Sigmoid colon (tissue), 7 donors: Measurements from ENCODE around the gene HUS1B. TPM values are rescaled to one million over a fixed set of nuclear protein-coding genes. Genes with fewer than 3 reads are reported as not detected.
A peak's percentile ranks its signal among the peaks of the same experiment; 100 is the strongest.

Source experiments
- DNase-seq: peaks from one replicate; pipeline ENCODE4 v3.0.0-alpha.2; 2019
- H3K27ac ChIP-seq, 4 donors: fragments of 200-600 bp; sonication (generic); one replicate each; pipeline ENCODE4 v1.5.1; 2016 to 2019; ENCODE audit warnings: mild to moderate bottlenecking in 1 of 4
- H3K27me3 ChIP-seq, 3 donors: fragments of 200-600 bp; sonication (generic); one replicate each; pipeline ENCODE4 v1.5.1; 2019; ENCODE audit warnings: mild to moderate bottlenecking in 1 of 3
- H3K36me3 ChIP-seq, 4 donors: fragments of 200-600 bp; sonication (generic); one replicate each; pipeline ENCODE4 v1.5.1; 2016 to 2019
- H3K4me1 ChIP-seq, 4 donors: fragments of 200-600 bp; sonication (generic); one replicate each; pipeline ENCODE4 v1.5.1; 2017 to 2019
- H3K4me3 ChIP-seq, 4 donors: fragments of 200-600 bp; sonication (generic); one replicate each; pipeline ENCODE4 v1.5.1; 2017 to 2019; ENCODE audit warnings: mild to moderate bottlenecking in 2 of 4, moderate library complexity in 1 of 4
- H3K9me3 ChIP-seq, 4 donors: fragments of 200-600 bp in 3 of 4; sonication (generic) in 3 of 4; one replicate each; pipeline versions ENCODE4 v1.5.1 to v1.6.1; 2013 to 2019
- EP300 ChIP-seq, 4 donors: sonication (generic); formaldehyde crosslinking; IDR thresholded peaks; one replicate each; pipeline ENCODE4 v1.6.1; 2017; ENCODE audit warnings: antibody characterized with exemption in 4 of 4
- POLR2A ChIP-seq, 2 donors: fragments of 450-650 bp; IDR thresholded peaks; one replicate each; pipeline ENCODE4 v1.6.1; 2016; ENCODE audit warnings: antibody characterized with exemption in 2 of 2, mild to moderate bottlenecking in 2 of 2, moderate library complexity in 2 of 2
- POLR2AphosphoS5 ChIP-seq, 4 donors: sonication (generic); formaldehyde crosslinking; IDR thresholded peaks; one replicate each; pipeline ENCODE4 v1.6.1; 2017; ENCODE audit warnings: antibody characterized with exemption in 4 of 4
- WGBS, 2 donors: extraction: QIAGEN DNeasy Blood & Tissue Kit; methylation state at CpG; one replicate each; pipeline ENCODE4 v1.1.7; 2013; 5-methylcytosine and 5-hydroxymethylcytosine counted together
- intact Hi-C: fragments of 100-400 bp; cut with DNase I; formaldehyde crosslinking; loops from one replicate; pipeline ENCODE4 v1.15.1; 2023
- polyA plus RNA-seq, 3 donors: library from polyadenylated mRNA; stranded (reverse); fragments of 200-250 nt; gene quantifications; one replicate each; pipeline ENCODE4 v1.2.3, GENCODE V29; 2013
- total RNA-seq, 4 donors: library from RNA; depleted of rRNA; stranded (reverse); fragments of >200 nt; gene quantifications; one replicate each; pipeline ENCODE4 v1.1.0, GENCODE V29; 2016
- TF ChIP-seq, protein P1 (sequence below), 4 experiments: fragments of 450-650 bp in 3 of 4; fragments of 200-600 bp in 1 of 4; IDR thresholded peaks; one replicate each; pipeline ENCODE4 v1.5.1; 2016 to 2019; ENCODE audit warnings: antibody characterized with exemption in 4 of 4, mild to moderate bottlenecking in 3 of 4, moderate library complexity in 2 of 4
- donor health status: healthy with polysubstance abuse.
- donor health status: Bipolar disorder and iron deficiency.
- donor health status: healthy.

Gene HUS1B
- total and polyA plus RNA-seq, 7 donors: 0.36 to 3.6 (median 0.71) TPM; not detected in 2

DNA sequence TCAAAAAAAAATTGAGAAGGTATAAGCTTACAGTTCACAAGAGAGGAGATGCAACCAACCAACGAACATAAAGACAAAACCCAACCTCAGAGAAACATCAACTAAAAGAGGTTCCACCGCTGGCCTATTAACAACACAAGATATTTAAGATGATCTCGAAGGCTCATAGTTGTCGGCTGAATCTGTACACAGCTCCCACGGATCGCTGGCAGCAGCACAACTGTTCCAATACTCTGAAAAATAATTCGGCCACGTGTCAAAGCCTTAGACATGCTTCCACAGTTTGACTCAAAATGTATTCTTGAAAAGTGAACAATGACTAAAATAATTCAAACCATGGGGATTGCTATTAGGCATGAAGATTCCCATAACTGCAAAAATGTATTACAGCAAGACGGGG lies 22.4 kb upstream of the HUS1B start:
- TF ChIP-seq EP300 (IDR thresholded peaks at IDR 0.05) (no peak), POLR2A (IDR thresholded peaks at IDR 0.05) (no peak), POLR2AphosphoS5 (IDR thresholded peaks at IDR 0.05) (no peak)
- TF ChIP-seq, protein P1, sequence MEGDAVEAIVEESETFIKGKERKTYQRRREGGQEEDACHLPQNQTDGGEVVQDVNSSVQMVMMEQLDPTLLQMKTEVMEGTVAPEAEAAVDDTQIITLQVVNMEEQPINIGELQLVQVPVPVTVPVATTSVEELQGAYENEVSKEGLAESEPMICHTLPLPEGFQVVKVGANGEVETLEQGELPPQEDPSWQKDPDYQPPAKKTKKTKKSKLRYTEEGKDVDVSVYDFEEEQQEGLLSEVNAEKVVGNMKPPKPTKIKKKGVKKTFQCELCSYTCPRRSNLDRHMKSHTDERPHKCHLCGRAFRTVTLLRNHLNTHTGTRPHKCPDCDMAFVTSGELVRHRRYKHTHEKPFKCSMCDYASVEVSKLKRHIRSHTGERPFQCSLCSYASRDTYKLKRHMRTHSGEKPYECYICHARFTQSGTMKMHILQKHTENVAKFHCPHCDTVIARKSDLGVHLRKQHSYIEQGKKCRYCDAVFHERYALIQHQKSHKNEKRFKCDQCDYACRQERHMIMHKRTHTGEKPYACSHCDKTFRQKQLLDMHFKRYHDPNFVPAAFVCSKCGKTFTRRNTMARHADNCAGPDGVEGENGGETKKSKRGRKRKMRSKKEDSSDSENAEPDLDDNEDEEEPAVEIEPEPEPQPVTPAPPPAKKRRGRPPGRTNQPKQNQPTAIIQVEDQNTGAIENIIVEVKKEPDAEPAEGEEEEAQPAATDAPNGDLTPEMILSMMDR (IDR thresholded peaks at IDR 0.05): no peak
- H3K36me3 ChIP-seq: no peaks in the 10 kb centered on the region
- no peak for DNase-seq
- no peaks in the 10 kb centered on the region for H3K27me3 ChIP-seq
- peaks cover 0 to 28% (median 16%) of the 10 kb centered on the region in 4 donors for H3K4me1 ChIP-seq
- H3K9me3 ChIP-seq: no peaks in the 10 kb centered on the region
- no peak overlapping the region for H3K27ac ChIP-seq
- WGBS, 2 donors: 77 to 79% methylated on average over 9 of the region's 9 CpGs
- intact Hi-C loops: no loop called here
- no peak overlapping the region for H3K4me3 ChIP-seq

DNA sequence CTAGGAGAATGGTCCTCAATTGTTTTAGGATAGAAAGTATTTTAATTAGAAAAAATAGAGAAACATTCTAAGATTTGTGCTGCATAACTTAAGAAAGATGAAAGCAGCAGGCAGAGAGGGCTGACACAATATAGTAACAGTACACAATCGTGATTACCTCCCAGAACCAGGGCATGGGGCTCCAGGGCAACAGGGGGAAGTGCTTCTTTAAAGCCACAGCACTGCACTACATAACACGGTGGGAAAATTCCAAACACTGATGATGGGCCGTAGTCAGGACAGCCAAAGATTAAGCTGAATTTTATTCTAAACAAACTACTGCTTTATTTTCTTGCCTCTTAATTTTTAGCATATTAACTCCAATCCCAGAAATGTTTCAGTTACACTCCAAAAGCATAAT lies 21.6 kb upstream of the HUS1B start:
- Histone ChIP-seq H3K4me1 (peaks cover 0 to 20% (median 8%) of the 10 kb centered on the region in 4 donors), H3K9me3 (no peaks in the 10 kb centered on the region), H3K27me3 (no peaks in the 10 kb centered on the region), H3K4me3 (no peak overlapping the region), H3K27ac (peak overlapping the region in 1 of 4 donors; percentile 6), H3K36me3 (no peaks in the 10 kb centered on the region)
- intact Hi-C loops: no loop called here
- DNase-seq: no peak
- TF ChIP-seq POLR2A (IDR thresholded peaks at IDR 0.05): no peak
- no peak for TF ChIP-seq POLR2AphosphoS5 (IDR thresholded peaks at IDR 0.05)
- TF ChIP-seq, protein P1 (IDR thresholded peaks at IDR 0.05): no peak
- no peak for TF ChIP-seq EP300 (IDR thresholded peaks at IDR 0.05)
- 68 to 75% methylated on average over 3 of the region's 3 CpGs for WGBS, 2 donors

DNA sequence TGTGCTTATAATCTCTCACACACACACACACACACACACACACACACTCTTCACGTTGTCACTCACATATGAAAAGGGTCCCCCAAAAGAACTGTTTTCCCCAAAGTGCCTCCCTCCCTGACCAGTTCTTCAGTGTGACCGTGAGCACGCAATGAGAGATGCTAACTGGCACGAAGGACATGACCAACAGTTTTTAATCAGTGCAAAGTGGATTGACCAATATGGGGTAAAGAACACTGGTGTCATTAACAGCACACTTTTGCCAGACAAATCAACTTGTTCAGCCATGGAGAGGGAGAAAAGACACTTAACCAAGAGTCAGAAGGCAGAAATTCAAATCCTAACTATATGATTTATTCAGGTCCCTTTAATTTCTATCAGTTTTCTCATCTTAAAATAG lies 21.0 kb upstream of the HUS1B start:
- 94 to 95% methylated on average over 4 of the region's 4 CpGs for WGBS, 2 donors
- H3K4me1 ChIP-seq: peaks cover 0 to 17% (median 3%) of the 10 kb centered on the region in 4 donors

DNA sequence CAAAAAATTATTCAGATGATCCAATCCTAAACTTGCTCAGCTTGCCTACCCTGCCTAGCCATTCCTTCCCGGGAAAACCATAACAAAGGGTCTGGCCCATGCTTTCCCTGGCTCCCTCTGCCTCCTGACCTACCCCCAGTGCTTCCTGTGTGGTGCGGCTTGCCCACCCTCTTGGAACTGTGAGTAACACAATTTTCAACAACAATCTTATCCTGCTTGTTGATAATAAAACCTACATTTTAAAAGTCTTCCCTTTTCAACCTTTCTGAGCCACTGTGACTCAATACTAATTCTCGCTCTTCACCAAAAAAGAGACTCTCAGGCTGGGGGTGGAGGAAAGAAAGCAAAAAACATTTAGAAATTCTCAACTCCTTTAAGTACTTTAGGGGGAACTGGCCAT lies 18.1 kb upstream of the HUS1B start:
- no peak for TF ChIP-seq POLR2AphosphoS5 (IDR thresholded peaks at IDR 0.05)
- TF ChIP-seq, protein P1 (IDR thresholded peaks at IDR 0.05): no peak
- TF ChIP-seq POLR2A (IDR thresholded peaks at IDR 0.05): no peak
- no peak for TF ChIP-seq EP300 (IDR thresholded peaks at IDR 0.05)

More for the DNA sequence above, 21.0 kb upstream of the HUS1B start:
- Histone ChIP-seq H3K9me3 (no peaks in the 10 kb centered on the region), H3K4me3 (no peak overlapping the region), H3K27ac (no peak overlapping the region), H3K27me3 (no peaks in the 10 kb centered on the region), H3K36me3 (no peaks in the 10 kb centered on the region)
- intact Hi-C loops: no loop called here
- DNase-seq: no peak
- TF ChIP-seq EP300 (IDR thresholded peaks at IDR 0.05) (no peak), POLR2A (IDR thresholded peaks at IDR 0.05) (no peak), POLR2AphosphoS5 (IDR thresholded peaks at IDR 0.05) (no peak)
- TF ChIP-seq, protein P1 (IDR thresholded peaks at IDR 0.05): no peak

DNA sequence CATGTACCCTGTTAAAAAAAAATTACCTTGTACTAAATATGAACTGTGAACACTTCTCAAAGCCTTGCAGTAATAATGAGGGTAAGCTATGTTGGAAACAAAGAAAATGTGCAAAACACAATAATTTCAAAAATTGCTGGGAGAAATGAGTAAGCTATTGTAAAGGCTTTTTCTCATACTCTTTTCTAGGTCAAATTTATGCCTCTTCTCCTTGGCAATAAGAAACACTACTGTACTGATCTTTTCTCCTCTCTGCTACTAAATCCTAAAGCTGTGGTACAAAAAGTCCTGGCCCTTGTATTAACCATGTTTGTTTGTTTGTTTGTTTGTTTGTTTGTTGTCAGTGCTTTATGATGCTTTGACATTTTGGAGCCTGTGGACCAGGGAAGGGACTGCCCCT lies 17.5 kb upstream of the HUS1B start:
- Histone ChIP-seq H3K27me3 (no peaks in the 10 kb centered on the region), H3K27ac (no peak overlapping the region), H3K4me3 (no peak overlapping the region), H3K4me1 (peaks cover 0 to 1% (median 0%) of the 10 kb centered on the region in 4 donors), H3K9me3 (no peaks in the 10 kb centered on the region), H3K36me3 (peaks cover 0 to 3% (median 0%) of the 10 kb centered on the region in 4 donors)
- DNase-seq: no peak
- intact Hi-C loops: no loop called here
- TF ChIP-seq, protein P1 (IDR thresholded peaks at IDR 0.05): no peak
- TF ChIP-seq EP300 (IDR thresholded peaks at IDR 0.05) (no peak), POLR2A (IDR thresholded peaks at IDR 0.05) (no peak)

More for the DNA sequence above, 18.1 kb upstream of the HUS1B start:
- H3K9me3 ChIP-seq: no peaks in the 10 kb centered on the region
- no peaks in the 10 kb centered on the region for H3K36me3 ChIP-seq
- intact Hi-C loops: no loop called here
- no peaks in the 10 kb centered on the region for H3K27me3 ChIP-seq
- no peak for DNase-seq
- H3K4me1 ChIP-seq: peaks cover 0 to 7% (median 2%) of the 10 kb centered on the region in 4 donors
- no peak overlapping the region for H3K27ac ChIP-seq
- no peak overlapping the region for H3K4me3 ChIP-seq
- WGBS, 2 donors: 84 to 89% methylated on average over 3 of the region's 3 CpGs
